ENCODE results near the gene XRCC6. TPM values are rescaled to one million over a fixed set of nuclear protein-coding genes. Genes with fewer than 3 reads are reported as not detected.

The XRCC6 gene
- total and polyA plus RNA-seq, 2 of the 4 experiments (the other 2 are of a cell fraction), result 202 to 401 TPM

DNA sequence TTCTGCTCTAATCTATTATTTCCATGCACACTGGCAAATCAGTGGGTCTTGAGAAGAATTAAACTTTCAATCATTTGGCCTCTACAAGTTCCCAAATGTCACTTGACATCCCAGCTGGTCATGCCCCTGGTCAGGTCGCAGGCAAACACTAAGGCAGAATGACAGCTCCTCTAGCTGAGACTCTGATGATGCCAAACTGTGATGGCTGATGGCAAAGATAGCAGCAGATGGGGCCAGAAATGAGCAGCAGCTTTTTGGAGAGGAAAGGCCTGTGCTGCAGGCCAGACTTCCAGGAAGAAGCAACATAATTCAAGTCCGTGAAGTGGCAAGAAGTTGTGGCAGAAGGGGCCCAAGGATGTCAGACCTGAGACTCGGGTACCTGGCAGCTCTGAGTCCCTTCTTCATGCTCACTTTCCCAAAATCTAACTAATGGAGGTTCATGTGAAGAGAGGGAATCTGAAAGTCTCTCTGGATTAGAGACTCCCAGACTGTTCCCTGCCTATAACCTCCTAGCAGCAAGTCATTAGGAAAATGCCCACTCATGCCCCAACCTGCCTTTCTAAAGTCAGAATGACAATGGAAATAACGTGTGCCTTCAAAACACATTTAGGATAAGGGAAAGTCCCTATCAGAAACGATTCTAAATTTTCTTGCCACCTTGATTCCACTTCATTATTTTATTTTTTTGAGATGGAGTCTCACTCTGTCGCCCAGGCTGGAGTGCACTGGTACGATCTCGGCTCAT, 22.0 kb upstream of the XRCC6 start:
- H3K9ac ChIP-seq (ENCODE audit: low read depth, low read length), result no peak overlapping the region; the same call in 1 of the 2 replicates
- peaks cover 14% of the 10 kb centered on the region for H3K4me1 ChIP-seq (ENCODE audit: control insufficient read depth, insufficient read depth, low read length)
- H3K79me1 ChIP-seq (ENCODE audit: low read depth in 1 of 2, low read length in 2 of 2), result peaks cover 0 to 32% of the 10 kb centered on the region in 2 experiments; a peak in 2 of 4 replicates
- ChIA-PET CTCF (no interaction called here), POLR2A (ENCODE audit: unreplicated experiment) (interaction anchor here (0.5 kb wide), 1 partner anchor 198 kb away, joined by 3 read pairs; no protein-coding TSS in a partner anchor)
- DNase-seq, result no peak
- H3K27ac ChIP-seq (ENCODE audit: insufficient read depth, low read length), result no peak overlapping the region
- no CpG with 5 or more reads among the region's 8 CpGs for WGBS, 2 experiments (ENCODE audit: extremely low coverage in 2 of 2, insufficient read length in 1 of 2)
- TF ChIP-seq NFE2L2 (IDR thresholded peaks at IDR 0.05; ENCODE audit: low read depth, low read length) (no peak), RAD21 (IDR thresholded peaks at IDR 0.05; ENCODE audit: low read length) (no peak), BHLHE40 (IDR thresholded peaks at IDR 0.05; ENCODE audit: low read depth, low read length) (no peak), POLR2A (IDR thresholded peaks at IDR 0.05; ENCODE audit: low read depth, low read length) (no peak), MAZ (IDR thresholded peaks at IDR 0.05; ENCODE audit: borderline replicate concordance, low read depth, low read length) (no peak), SMC3 (IDR thresholded peaks at IDR 0.05; ENCODE audit: low read depth, low read length) (no peak), RCOR1 (IDR thresholded peaks at IDR 0.05; ENCODE audit: insufficient replicate concordance, low read length) (no peak), MAFK (IDR thresholded peaks at IDR 0.05; ENCODE audit: low read depth, low read length) (no peak), CEBPB (IDR thresholded peaks at IDR 0.05; ENCODE audit: low read depth, low read length) (no peak)
- TF ChIP-seq, protein P1, sequence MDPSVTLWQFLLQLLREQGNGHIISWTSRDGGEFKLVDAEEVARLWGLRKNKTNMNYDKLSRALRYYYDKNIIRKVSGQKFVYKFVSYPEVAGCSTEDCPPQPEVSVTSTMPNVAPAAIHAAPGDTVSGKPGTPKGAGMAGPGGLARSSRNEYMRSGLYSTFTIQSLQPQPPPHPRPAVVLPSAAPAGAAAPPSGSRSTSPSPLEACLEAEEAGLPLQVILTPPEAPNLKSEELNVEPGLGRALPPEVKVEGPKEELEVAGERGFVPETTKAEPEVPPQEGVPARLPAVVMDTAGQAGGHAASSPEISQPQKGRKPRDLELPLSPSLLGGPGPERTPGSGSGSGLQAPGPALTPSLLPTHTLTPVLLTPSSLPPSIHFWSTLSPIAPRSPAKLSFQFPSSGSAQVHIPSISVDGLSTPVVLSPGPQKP (IDR thresholded peaks at IDR 0.05; ENCODE audit: borderline replicate concordance, low read depth, low read length), result no peak
- TF ChIP-seq, protein P2, sequence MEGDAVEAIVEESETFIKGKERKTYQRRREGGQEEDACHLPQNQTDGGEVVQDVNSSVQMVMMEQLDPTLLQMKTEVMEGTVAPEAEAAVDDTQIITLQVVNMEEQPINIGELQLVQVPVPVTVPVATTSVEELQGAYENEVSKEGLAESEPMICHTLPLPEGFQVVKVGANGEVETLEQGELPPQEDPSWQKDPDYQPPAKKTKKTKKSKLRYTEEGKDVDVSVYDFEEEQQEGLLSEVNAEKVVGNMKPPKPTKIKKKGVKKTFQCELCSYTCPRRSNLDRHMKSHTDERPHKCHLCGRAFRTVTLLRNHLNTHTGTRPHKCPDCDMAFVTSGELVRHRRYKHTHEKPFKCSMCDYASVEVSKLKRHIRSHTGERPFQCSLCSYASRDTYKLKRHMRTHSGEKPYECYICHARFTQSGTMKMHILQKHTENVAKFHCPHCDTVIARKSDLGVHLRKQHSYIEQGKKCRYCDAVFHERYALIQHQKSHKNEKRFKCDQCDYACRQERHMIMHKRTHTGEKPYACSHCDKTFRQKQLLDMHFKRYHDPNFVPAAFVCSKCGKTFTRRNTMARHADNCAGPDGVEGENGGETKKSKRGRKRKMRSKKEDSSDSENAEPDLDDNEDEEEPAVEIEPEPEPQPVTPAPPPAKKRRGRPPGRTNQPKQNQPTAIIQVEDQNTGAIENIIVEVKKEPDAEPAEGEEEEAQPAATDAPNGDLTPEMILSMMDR (conservative IDR thresholded peaks at IDR 0.05; ENCODE audit: low read depth, low read length), result no peak
- H4K8ac ChIP-seq (ENCODE audit: low read depth in 2 of 2, low read length in 2 of 2), result no peak overlapping the region
- H3K27me3 ChIP-seq (ENCODE audit: control insufficient read depth, insufficient read depth, low read length), result no peaks in the 10 kb centered on the region
- no peaks in the 10 kb centered on the region for H3K9me3 ChIP-seq (ENCODE audit: control insufficient read depth, insufficient read depth, low read length)
- no peak overlapping the region for H3K56ac ChIP-seq (ENCODE audit: extremely low read depth, insufficient read depth, low read length)
- peaks cover 30% of the 10 kb centered on the region for H3K36me3 ChIP-seq (ENCODE audit: control insufficient read depth, insufficient read depth, low read length)
- H3K4me3 ChIP-seq (ENCODE audit: insufficient read depth, low read depth, low read length), result no peak overlapping the region
- H3K23ac ChIP-seq (ENCODE audit: low read depth, low read length), result peak overlapping the region; percentile 38; the same call in 1 of the 2 replicates
- no peak for ATAC-seq (ENCODE audit: low read depth)
- H2AFZ ChIP-seq (replicated peaks; ENCODE audit: low read length, poor library complexity), result no peak overlapping the region
- dilution Hi-C loops (cut with HindIII; ENCODE audit: low sequenced_read_pairs, unreplicated experiment), result no loop called here
- H4K5ac ChIP-seq (ENCODE audit: low read depth, low read length), result no peak overlapping the region
- peak overlapping the region; percentile 14 for H3K4ac ChIP-seq (ENCODE audit: low read depth, low read length)
- no peak overlapping the region for H2AK9ac ChIP-seq (replicated peaks; ENCODE audit: low read depth, low read length, poor library complexity)
- peak overlapping the region; percentile 38; the same call in 1 of the 2 replicates for H2AK5ac ChIP-seq (ENCODE audit: low read depth, low read length)
- no peak overlapping the region for H2BK20ac ChIP-seq (ENCODE audit: low read depth, low read length)
- BruUV-seq (replicated peaks), result no TSS peak
- in situ Hi-C loops (cut with MboI; ENCODE audit: low sequenced_read_pairs), result no loop called here
- no peaks in the 10 kb centered on the region; the same call in 1 of the 2 replicates for H3K9me1 ChIP-seq (ENCODE audit: insufficient read depth, low read length)
- H3K14ac ChIP-seq (replicated peaks; ENCODE audit: low read depth, low read length), result no peak overlapping the region; the same call in 1 of the 2 replicates
- H3K18ac ChIP-seq (ENCODE audit: low read depth, low read length), result no peak overlapping the region
- no peak overlapping the region for H4K91ac ChIP-seq (ENCODE audit: insufficient read depth, low read depth, low read length)
- intact Hi-C loops (cut with micrococcal nuclease), result no loop called here
- no peak overlapping the region for H3K4me2 ChIP-seq (ENCODE audit: low read depth, low read length)
- no peak overlapping the region for H2BK120ac ChIP-seq (ENCODE audit: low read depth, low read length)
- H2BK15ac ChIP-seq (ENCODE audit: low read depth, low read length), result no peak overlapping the region
- peaks cover 11% of the 10 kb centered on the region for H4K20me1 ChIP-seq (ENCODE audit: insufficient read depth, low read length)
- H2BK5ac ChIP-seq (ENCODE audit: low read depth, low read length, poor library complexity, severe bottlenecking), result no peak overlapping the region
